ENCODE results near the gene FAM9C. TPM values are rescaled to one million over a fixed set of nuclear protein-coding genes. Genes with fewer than 3 reads are reported as not detected.

The FAM9C gene
- total RNA-seq, 1 donor from 2014 or later, result not detected

DNA sequence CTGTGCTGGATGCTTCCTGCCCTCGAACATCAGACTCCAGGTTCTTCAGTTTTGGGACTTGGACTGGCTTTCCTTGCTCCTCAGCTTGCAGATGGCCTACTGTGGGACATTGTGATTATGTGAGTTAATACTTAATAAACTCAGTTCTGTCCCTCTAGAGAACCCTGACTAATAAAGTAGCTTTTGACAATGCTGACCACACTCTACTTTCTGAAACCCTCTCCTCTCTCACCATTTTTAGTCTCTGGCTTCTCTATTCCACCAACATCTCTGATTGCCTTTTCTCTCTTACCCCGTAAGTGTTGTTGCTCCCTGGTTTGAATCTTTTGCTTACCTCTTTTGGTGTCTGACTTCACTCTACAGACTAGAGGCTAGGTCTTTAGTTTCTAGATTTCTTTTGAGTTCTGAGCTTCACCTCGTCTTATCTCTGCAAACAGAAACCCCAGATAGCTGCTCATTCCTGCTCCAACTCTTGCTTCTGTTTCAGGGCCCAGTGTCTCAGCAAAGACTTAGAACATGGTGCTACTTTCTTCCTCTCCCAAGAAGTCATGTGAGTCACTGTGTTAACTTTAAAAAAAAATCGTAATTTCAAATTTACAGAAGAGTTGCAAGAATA, 58.1 kb downstream of the FAM9C start:
- no peak for DNase-seq (ENCODE audit: extremely low read depth, low read depth, low spot score)

Other genes with a start within 250 kb of the FAM9C start
- not detected in 2 replicates for gene TLR7, start 177.5 kb downstream of the FAM9C start, total RNA-seq
- not detected in 2 replicates for gene TLR8, start 138.0 kb downstream of the FAM9C start, total RNA-seq
- gene TMSB4X, start 69.5 kb downstream of the FAM9C start, total RNA-seq, result 9,789 and 9,882 TPM in 2 replicates

All from glomerular endothelial cell (primary cell).